Measurements from ENCODE around the gene STARD10. TPM values are rescaled to one million over a fixed set of nuclear protein-coding genes. Genes with fewer than 3 reads are reported as not detected.

Gene STARD10
- total and polyA plus RNA-seq, 9 donors, result 36.8 to 56.1 (median 45.8) TPM

DNA sequence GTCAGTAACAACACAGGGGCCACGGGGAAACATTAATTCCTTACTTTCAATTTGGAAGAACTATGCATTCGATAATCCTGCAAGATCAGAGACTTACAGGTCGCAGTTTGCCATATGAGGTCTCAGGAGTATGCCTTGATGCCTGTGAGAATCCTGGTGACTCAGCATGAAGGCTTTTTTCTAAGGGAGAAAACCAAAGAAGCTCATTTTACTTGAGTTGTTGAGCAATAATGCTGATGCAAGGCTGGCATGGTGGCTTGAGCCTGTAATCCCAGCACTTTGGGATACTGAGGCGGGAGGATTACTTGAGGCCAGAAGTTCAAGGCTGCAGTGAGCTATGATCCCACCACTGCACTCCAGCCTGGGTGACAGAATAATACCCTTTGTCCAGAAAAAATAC is 46.9 kb upstream of the STARD10 start:
- no peaks in the 10 kb centered on the region for H3K27me3 ChIP-seq
- no peak overlapping the region for H3K27ac ChIP-seq
- 88 to 92% (median 88%) methylated on average over 4 of the region's 4 CpGs for WGBS, 3 donors
- no peak overlapping the region for H3K4me3 ChIP-seq
- no peaks in the 10 kb centered on the region for H3K9me3 ChIP-seq
- intact Hi-C loops (cut with DNase I), result no loop called here
- no peaks in the 10 kb centered on the region for H3K36me3 ChIP-seq
- H3K4me1 ChIP-seq (ENCODE audit: insufficient read depth), result peaks cover 10% of the 10 kb centered on the region
- no peak for DNase-seq
- TF ChIP-seq EP300 (IDR thresholded peaks at IDR 0.05), result no peak
- no peak for TF ChIP-seq CTCF (IDR thresholded peaks at IDR 0.05)
- no peak for TF ChIP-seq POLR2A (IDR thresholded peaks at IDR 0.05)

DNA sequence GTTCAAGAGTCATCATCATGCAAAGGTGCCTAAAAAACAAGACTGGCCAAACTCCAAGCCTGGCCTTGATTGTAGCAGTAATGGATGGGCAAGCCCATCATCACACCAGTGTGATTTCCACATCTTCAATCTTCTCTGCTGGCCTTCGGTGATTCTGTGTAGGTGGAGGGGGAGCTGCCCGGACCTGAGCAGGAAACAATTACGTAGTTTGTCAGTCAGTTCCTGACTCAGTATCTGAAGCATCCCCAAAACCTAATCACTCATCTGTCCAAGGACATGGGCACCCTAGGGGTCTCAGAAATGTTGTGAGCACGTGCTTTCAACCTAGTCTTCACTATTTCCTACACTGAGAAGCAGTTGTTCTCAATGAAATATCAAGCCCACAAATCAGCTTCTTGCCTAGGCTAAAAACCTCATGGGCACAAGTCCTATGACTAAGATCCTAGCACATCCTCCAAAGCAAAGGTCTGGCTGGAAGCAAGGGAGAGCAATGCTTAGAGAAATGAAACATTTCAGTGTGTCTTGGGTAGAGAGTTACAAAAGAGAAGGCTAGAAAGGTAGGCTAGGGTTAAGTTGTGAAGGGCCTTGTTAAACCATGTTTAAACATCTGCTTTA is 45.0 kb upstream of the STARD10 start:
- Histone ChIP-seq H3K36me3 (no peaks in the 10 kb centered on the region), H3K27ac (no peak overlapping the region), H3K27me3 (no peaks in the 10 kb centered on the region), H3K4me3 (no peak overlapping the region), H3K4me1 (ENCODE audit: insufficient read depth) (peaks cover 17% of the 10 kb centered on the region), H3K9me3 (no peaks in the 10 kb centered on the region)
- intact Hi-C loops (cut with DNase I), result loop anchor here in 2 of 4 donors (10.0 kb wide), 3 partner anchors 306 to 496 kb away; partner anchors contain the start of gene FCHSD2 (in 1 of the 2)
- no peak for DNase-seq
- 81 to 92% (median 88%) methylated on average over 4 of the region's 4 CpGs for WGBS, 3 donors
- no peak for TF ChIP-seq CTCF (IDR thresholded peaks at IDR 0.05)
- TF ChIP-seq EP300 (IDR thresholded peaks at IDR 0.05), result no peak
- no peak for TF ChIP-seq POLR2A (IDR thresholded peaks at IDR 0.05)

DNA sequence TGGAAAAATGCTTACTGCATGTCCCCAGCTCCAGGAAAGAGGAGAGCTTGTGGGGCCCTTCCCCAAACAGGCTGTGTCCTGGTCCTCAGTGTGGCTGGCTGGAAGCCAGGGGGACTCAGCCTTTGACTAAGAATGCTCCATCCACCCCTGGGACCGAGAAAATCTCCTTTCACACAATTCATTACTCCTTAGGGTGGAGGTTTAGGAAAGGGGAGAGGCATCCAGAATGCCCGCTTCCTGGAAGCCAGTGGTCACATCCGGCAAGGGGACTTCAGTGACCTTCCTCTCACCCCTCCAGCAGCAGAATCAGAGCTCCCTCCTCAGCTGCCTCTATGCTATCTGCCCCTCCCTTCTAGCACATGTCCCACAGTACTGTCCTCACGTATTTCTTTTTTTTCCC is 42.3 kb upstream of the STARD10 start:
- peak in 3 of 5 donors; percentile 40 to 61 (median 57) for DNase-seq
- no peaks in the 10 kb centered on the region for H3K27me3 ChIP-seq
- no peaks in the 10 kb centered on the region for H3K9me3 ChIP-seq
- no peaks in the 10 kb centered on the region for H3K36me3 ChIP-seq
- intact Hi-C loops (cut with DNase I), result loop anchor here in 2 of 4 donors (10.0 kb wide), 3 partner anchors 309 to 499 kb away; partner anchors contain the start of gene FCHSD2 (in 1 of the 2)
- 25 to 43% (median 28%) methylated on average over 4 of the region's 4 CpGs for WGBS, 3 donors
- peak overlapping the region in 1 of 2 donors; percentile 52 for H3K27ac ChIP-seq
- peaks cover 35% of the 10 kb centered on the region for H3K4me1 ChIP-seq (ENCODE audit: insufficient read depth)
- no peak for TF ChIP-seq POLR2A (IDR thresholded peaks at IDR 0.05)
- no peak for TF ChIP-seq EP300 (IDR thresholded peaks at IDR 0.05)
- TF ChIP-seq CTCF (IDR thresholded peaks at IDR 0.05), result no peak
- H3K4me3 ChIP-seq, result no peak overlapping the region

DNA sequence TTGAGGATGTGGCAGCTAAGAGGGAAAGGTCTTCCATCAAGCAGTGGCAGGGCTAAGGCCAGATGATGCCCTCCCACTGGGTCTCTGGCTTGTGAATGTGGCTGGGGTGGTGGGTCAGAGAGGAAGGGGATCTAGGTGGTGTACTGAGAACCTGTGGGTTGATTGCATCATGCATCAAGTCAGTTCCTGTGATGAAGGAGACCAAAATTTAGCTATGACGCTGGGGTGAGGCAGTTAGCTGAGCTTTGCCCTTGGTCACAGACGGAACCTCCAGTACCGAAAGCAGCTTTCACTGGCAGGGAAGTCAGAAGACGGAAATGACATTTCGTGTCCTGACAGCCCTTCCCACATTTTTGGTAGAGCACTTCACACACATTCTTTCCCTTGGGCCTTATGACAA is 41.1 kb upstream of the STARD10 start:
- Histone ChIP-seq H3K9me3 (no peaks in the 10 kb centered on the region), H3K27me3 (no peaks in the 10 kb centered on the region), H3K4me1 (ENCODE audit: insufficient read depth) (peaks cover 35% of the 10 kb centered on the region), H3K36me3 (no peaks in the 10 kb centered on the region), H3K27ac (peak overlapping the region in 1 of 2 donors; percentile 31), H3K4me3 (no peak overlapping the region)
- intact Hi-C loops (cut with DNase I), result loop anchor here (1.0 to 10.0 kb wide), 6 partner anchors 307 to 500 kb away; partner anchors contain the start of gene FCHSD2 (in 2 of the 4)
- 77 to 88% (median 78%) methylated on average over 5 of the region's 5 CpGs for WGBS, 3 donors
- TF ChIP-seq CTCF (IDR thresholded peaks at IDR 0.05), result no peak
- TF ChIP-seq EP300 (IDR thresholded peaks at IDR 0.05), result no peak
- no peak for TF ChIP-seq POLR2A (IDR thresholded peaks at IDR 0.05)
- no peak for DNase-seq
